ENCODE data around the gene STRN3.

Gene STRN3

DNA sequence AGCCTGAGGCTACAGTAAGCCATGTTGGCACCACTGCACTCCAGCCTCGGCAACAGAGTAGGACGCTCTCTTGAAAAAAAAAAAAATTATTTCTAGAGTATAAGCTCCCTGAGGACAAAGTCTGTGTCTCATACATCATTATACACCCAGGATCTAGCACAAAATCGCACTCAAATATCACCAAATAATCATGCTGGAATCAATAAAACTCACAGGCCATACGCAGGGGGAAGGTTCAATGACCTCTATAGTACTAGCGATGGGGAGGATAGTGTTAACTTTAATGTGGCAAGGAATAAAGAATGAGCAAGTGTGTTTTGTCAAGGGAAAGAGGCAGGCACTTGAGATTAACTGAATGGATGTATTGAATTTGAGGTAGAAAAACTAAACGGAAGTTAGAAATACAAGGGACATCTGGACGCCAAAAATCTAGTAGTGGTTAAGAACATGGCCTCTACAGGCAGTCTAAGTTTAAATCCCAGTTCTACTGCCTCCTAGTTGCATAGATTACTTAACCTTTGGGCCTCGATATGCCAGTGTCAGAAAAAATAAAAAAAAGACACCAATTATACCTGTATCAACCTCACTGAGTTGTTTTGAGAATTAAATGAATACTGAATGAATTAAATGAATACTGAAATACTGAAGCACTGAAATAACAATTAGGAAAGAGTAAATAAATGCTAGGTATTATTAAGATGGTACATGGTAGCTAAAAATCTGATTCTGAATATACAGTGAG is 5.2 kb downstream of the STRN3 start:
- Histone ChIP-seq H2BK12ac (ENCODE audit: low read length) (no peak overlapping the region), H3K4me2 (ENCODE audit: insufficient read depth, low read length, poor library complexity, severe bottlenecking) (no peak overlapping the region), H2BK15ac (ENCODE audit: low read length) (no peak overlapping the region), H3K36me3 (replicated peaks in 1 of 2; ENCODE audit: control insufficient read depth in 2 of 2, insufficient read depth in 2 of 2, low read length in 2 of 2) (peaks cover 8 to 52% of the 10 kb centered on the region in 2 donors), H3K4me3 (ENCODE audit: low read length in 2 of 2) (no peak overlapping the region), H3K27me3 (ENCODE audit: control insufficient read depth in 3 of 3, insufficient read depth in 3 of 3, low read depth in 1 of 3, low read length in 3 of 3) (no peaks in the 10 kb centered on the region), H2AK5ac (ENCODE audit: low read depth, low read length) (no peak overlapping the region), H3K9me3 (replicated peaks in 1 of 2; ENCODE audit: control insufficient read depth in 2 of 2, insufficient read depth in 1 of 2, low read depth in 1 of 2, low read length in 2 of 2) (peaks cover 2 to 19% of the 10 kb centered on the region in 2 donors), H3K23ac (ENCODE audit: low read depth, low read length, poor library complexity) (no peak overlapping the region), H3K4ac (ENCODE audit: low read length) (no peak overlapping the region), H2BK120ac (ENCODE audit: low read depth, low read length) (no peak overlapping the region), H3K27ac (replicated peaks; ENCODE audit: low read length) (no peak overlapping the region), H2AFZ (ENCODE audit: low read length) (no peak overlapping the region), H4K91ac (ENCODE audit: low read depth, low read length, poor library complexity) (no peak overlapping the region), H3K79me1 (ENCODE audit: low read depth, low read length) (peaks cover 4% of the 10 kb centered on the region), H2BK5ac (ENCODE audit: low read length) (no peak overlapping the region), H3K18ac (ENCODE audit: low read length) (no peak overlapping the region), H3K4me1 (ENCODE audit: control insufficient read depth in 2 of 2, insufficient read depth in 1 of 2, low read depth in 1 of 2, low read length in 2 of 2) (peaks cover 2 to 9% of the 10 kb centered on the region in 2 donors), H3K14ac (ENCODE audit: low read length) (no peak overlapping the region), H4K8ac (ENCODE audit: low read depth, low read length) (no peak overlapping the region), H3K9ac (ENCODE audit: low read depth, low read length, poor library complexity) (no peak overlapping the region)
- DNase-seq (ENCODE audit: low spot score): no peak
- WGBS, 2 donors (ENCODE audit: extremely low coverage in 2 of 2, insufficient read length in 2 of 2, insufficient replicate concordance in 1 of 2): no CpG with 5 or more reads among the region's 8 CpGs

DNA sequence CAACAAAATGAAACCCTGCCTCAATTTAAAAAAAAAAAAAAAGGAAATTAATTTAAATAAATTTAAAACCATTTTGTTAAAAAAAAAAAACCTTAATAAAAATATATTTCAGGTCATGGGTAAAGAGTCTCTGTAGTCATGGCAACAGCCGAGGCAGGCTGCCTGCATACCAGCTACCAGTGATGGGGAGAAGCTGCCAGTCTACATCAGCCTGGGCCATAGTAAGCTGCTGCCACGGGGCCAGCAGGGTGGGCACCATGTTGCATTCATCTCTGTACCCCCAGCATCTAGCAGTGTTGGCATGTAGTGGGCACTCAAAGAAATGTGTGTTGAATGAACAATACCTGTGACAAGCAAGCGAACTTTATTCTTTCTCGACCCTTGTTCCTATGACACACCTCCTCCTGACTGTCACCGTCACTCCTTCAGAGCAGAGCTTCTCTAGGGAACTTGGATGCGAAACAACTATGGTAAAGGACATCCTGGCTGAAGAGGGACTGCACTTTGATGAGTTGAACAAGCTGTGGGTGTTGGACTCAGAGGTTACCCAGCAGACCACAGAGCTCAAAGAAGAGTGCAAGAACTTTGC is 8.0 kb downstream of the STRN3 start:
- no peak overlapping the region for H2AK5ac ChIP-seq (ENCODE audit: low read depth, low read length)
- H3K4me1 ChIP-seq (ENCODE audit: control insufficient read depth in 2 of 2, insufficient read depth in 1 of 2, low read depth in 1 of 2, low read length in 2 of 2): peaks cover 0 to 3% of the 10 kb centered on the region in 2 donors
- no peak overlapping the region for H4K8ac ChIP-seq (ENCODE audit: low read depth, low read length)
- no peak overlapping the region for H3K23ac ChIP-seq (ENCODE audit: low read depth, low read length, poor library complexity)
- H3K9me3 ChIP-seq (replicated peaks in 1 of 2; ENCODE audit: control insufficient read depth in 2 of 2, insufficient read depth in 1 of 2, low read depth in 1 of 2, low read length in 2 of 2): peaks cover 2 to 19% of the 10 kb centered on the region in 2 donors
- no peak overlapping the region for H3K4ac ChIP-seq (ENCODE audit: low read length)
- no peak for DNase-seq (ENCODE audit: low spot score)
- H3K4me3 ChIP-seq (ENCODE audit: low read length in 2 of 2): no peak overlapping the region
- no peak overlapping the region for H2BK12ac ChIP-seq (ENCODE audit: low read length)
- H2AFZ ChIP-seq (ENCODE audit: low read length): no peak overlapping the region
- H2BK120ac ChIP-seq (ENCODE audit: low read depth, low read length): no peak overlapping the region
- peak overlapping the region; percentile 53 for H3K9ac ChIP-seq (ENCODE audit: low read depth, low read length, poor library complexity)
- H2BK15ac ChIP-seq (ENCODE audit: low read length): no peak overlapping the region
- no peak overlapping the region for H3K27ac ChIP-seq (replicated peaks; ENCODE audit: low read length)
- H2BK5ac ChIP-seq (ENCODE audit: low read length): no peak overlapping the region
- H4K91ac ChIP-seq (ENCODE audit: low read depth, low read length, poor library complexity): no peak overlapping the region
- no peak overlapping the region for H3K14ac ChIP-seq (ENCODE audit: low read length)
- H3K36me3 ChIP-seq (replicated peaks in 1 of 2; ENCODE audit: control insufficient read depth in 2 of 2, insufficient read depth in 2 of 2, low read length in 2 of 2): peaks cover 8 to 58% of the 10 kb centered on the region in 2 donors
- H3K18ac ChIP-seq (ENCODE audit: low read length): no peak overlapping the region
- no CpG with 5 or more reads among the region's 6 CpGs for WGBS, 2 donors (ENCODE audit: extremely low coverage in 2 of 2, insufficient read length in 2 of 2, insufficient replicate concordance in 1 of 2)
- H3K4me2 ChIP-seq (ENCODE audit: insufficient read depth, low read length, poor library complexity, severe bottlenecking): no peak overlapping the region
- H3K27me3 ChIP-seq (ENCODE audit: control insufficient read depth in 3 of 3, insufficient read depth in 3 of 3, low read depth in 1 of 3, low read length in 3 of 3): no peaks in the 10 kb centered on the region
- H3K79me1 ChIP-seq (ENCODE audit: low read depth, low read length): peaks cover 7% of the 10 kb centered on the region

DNA sequence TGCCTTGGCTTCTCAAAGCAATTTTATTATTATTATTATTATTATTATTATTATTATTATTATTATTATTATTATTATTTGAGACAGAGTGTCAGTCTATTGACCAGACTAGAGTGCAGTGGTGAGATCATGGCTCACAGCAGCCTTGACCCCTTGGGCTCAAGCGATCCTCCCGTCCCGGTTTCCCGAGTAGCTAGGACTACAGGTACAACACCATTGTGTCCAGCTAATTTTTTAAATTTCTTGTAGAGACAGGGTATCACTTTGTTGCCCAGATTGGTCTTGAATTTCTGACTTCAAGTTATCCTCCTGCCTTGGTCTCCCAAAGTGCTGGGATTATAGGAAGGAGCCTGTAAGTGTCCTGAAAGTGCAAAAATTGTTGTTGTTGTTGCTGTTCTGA is 12.3 kb downstream of the STRN3 start:
- peaks cover 5 to 46% of the 10 kb centered on the region in 2 donors for H3K36me3 ChIP-seq (replicated peaks in 1 of 2; ENCODE audit: control insufficient read depth in 2 of 2, insufficient read depth in 2 of 2, low read length in 2 of 2)
- H3K4me2 ChIP-seq (ENCODE audit: insufficient read depth, low read length, poor library complexity, severe bottlenecking): no peak overlapping the region
- no peak overlapping the region for H3K18ac ChIP-seq (ENCODE audit: low read length)
- H2AFZ ChIP-seq (ENCODE audit: low read length): no peak overlapping the region
- H3K23ac ChIP-seq (ENCODE audit: low read depth, low read length, poor library complexity): no peak overlapping the region
- no peak overlapping the region for H2BK12ac ChIP-seq (ENCODE audit: low read length)
- peaks cover 0 to 3% of the 10 kb centered on the region in 2 donors for H3K4me1 ChIP-seq (ENCODE audit: control insufficient read depth in 2 of 2, insufficient read depth in 1 of 2, low read depth in 1 of 2, low read length in 2 of 2)
- no peak overlapping the region for H2BK15ac ChIP-seq (ENCODE audit: low read length)
- H3K9ac ChIP-seq (ENCODE audit: low read depth, low read length, poor library complexity): no peak overlapping the region
- no peak overlapping the region for H2AK5ac ChIP-seq (ENCODE audit: low read depth, low read length)
- H2BK5ac ChIP-seq (ENCODE audit: low read length): no peak overlapping the region
- peaks cover 0 to 3% of the 10 kb centered on the region in 2 donors for H3K9me3 ChIP-seq (replicated peaks in 1 of 2; ENCODE audit: control insufficient read depth in 2 of 2, insufficient read depth in 1 of 2, low read depth in 1 of 2, low read length in 2 of 2)
- no peak overlapping the region for H3K27ac ChIP-seq (replicated peaks; ENCODE audit: low read length)
- no peak overlapping the region for H3K4ac ChIP-seq (ENCODE audit: low read length)
- no CpG with 5 or more reads among the region's 4 CpGs for WGBS, 2 donors (ENCODE audit: extremely low coverage in 2 of 2, insufficient read length in 2 of 2, insufficient replicate concordance in 1 of 2)
- DNase-seq (ENCODE audit: low spot score): no peak
- no peak overlapping the region for H3K14ac ChIP-seq (ENCODE audit: low read length)
- H4K8ac ChIP-seq (ENCODE audit: low read depth, low read length): no peak overlapping the region
- H3K27me3 ChIP-seq (ENCODE audit: control insufficient read depth in 3 of 3, insufficient read depth in 3 of 3, low read depth in 1 of 3, low read length in 3 of 3): no peaks in the 10 kb centered on the region
- no peak overlapping the region for H2BK120ac ChIP-seq (ENCODE audit: low read depth, low read length)
- peaks cover 13% of the 10 kb centered on the region for H3K79me1 ChIP-seq (ENCODE audit: low read depth, low read length)
- H3K4me3 ChIP-seq (ENCODE audit: low read length in 2 of 2): no peak overlapping the region
- H4K91ac ChIP-seq (ENCODE audit: low read depth, low read length, poor library complexity): no peak overlapping the region

DNA sequence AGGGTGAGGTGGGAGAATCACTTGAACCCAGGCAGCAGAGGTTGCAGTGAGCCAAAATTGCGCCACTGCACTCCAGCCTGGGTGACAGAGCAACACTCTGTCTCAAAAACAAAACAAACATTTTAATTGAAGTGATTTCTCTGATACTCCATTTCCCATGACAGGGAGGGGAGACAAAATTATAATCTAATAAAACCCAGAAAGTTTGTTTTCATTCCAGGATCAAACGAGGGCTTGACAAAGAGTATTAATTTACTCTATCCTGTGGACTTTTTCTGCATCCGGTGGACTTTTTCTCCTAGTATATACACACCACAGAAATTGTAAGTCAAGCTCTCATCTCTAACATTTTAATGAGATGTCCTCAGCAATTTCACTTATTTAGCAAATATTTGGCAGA is 15.2 kb downstream of the STRN3 start:
- Histone ChIP-seq H2BK120ac (ENCODE audit: low read depth, low read length) (no peak overlapping the region), H2BK5ac (ENCODE audit: low read length) (no peak overlapping the region), H3K9ac (ENCODE audit: low read depth, low read length, poor library complexity) (no peak overlapping the region), H3K4me3 (ENCODE audit: low read length in 2 of 2) (no peak overlapping the region), H3K4me1 (ENCODE audit: control insufficient read depth in 2 of 2, insufficient read depth in 1 of 2, low read depth in 1 of 2, low read length in 2 of 2) (no peaks in the 10 kb centered on the region), H3K18ac (ENCODE audit: low read length) (no peak overlapping the region), H3K23ac (ENCODE audit: low read depth, low read length, poor library complexity) (no peak overlapping the region), H3K27me3 (ENCODE audit: control insufficient read depth in 3 of 3, insufficient read depth in 3 of 3, low read depth in 1 of 3, low read length in 3 of 3) (no peaks in the 10 kb centered on the region), H4K91ac (ENCODE audit: low read depth, low read length, poor library complexity) (no peak overlapping the region), H3K4ac (ENCODE audit: low read length) (no peak overlapping the region), H2BK15ac (ENCODE audit: low read length) (no peak overlapping the region), H3K79me1 (ENCODE audit: low read depth, low read length) (peaks cover 13% of the 10 kb centered on the region), H4K8ac (ENCODE audit: low read depth, low read length) (no peak overlapping the region), H3K14ac (ENCODE audit: low read length) (no peak overlapping the region), H2AFZ (ENCODE audit: low read length) (no peak overlapping the region), H3K4me2 (ENCODE audit: insufficient read depth, low read length, poor library complexity, severe bottlenecking) (no peak overlapping the region), H3K27ac (replicated peaks; ENCODE audit: low read length) (no peak overlapping the region), H3K36me3 (replicated peaks in 1 of 2; ENCODE audit: control insufficient read depth in 2 of 2, insufficient read depth in 2 of 2, low read length in 2 of 2) (peaks cover 2 to 57% of the 10 kb centered on the region in 2 donors), H2BK12ac (ENCODE audit: low read length) (no peak overlapping the region), H2AK5ac (ENCODE audit: low read depth, low read length) (no peak overlapping the region), H3K9me3 (replicated peaks in 1 of 2; ENCODE audit: control insufficient read depth in 2 of 2, insufficient read depth in 1 of 2, low read depth in 1 of 2, low read length in 2 of 2) (peaks cover 0 to 3% of the 10 kb centered on the region in 2 donors)
- WGBS, 2 donors (ENCODE audit: extremely low coverage in 2 of 2, insufficient read length in 2 of 2, insufficient replicate concordance in 1 of 2): no CpG with 5 or more reads among the region's 3 CpGs
- DNase-seq (ENCODE audit: low spot score): no peak

Data from neuronal stem cell (in vitro differentiated cells).